K562 (cell line): ENCODE data around the gene ZNF92. TPM values are rescaled to one million over a fixed set of nuclear protein-coding genes. Genes with fewer than 3 reads are reported as not detected.

Experiments
- ASH1L ChIP-seq: fragments of 450-650 bp; IDR thresholded peaks from 2 replicates; pipeline ENCODE4 v1.6.1; 2018; ENCODE audit warnings: borderline replicate concordance, mild to moderate bottlenecking, low read depth; ENCODE audit not compliant: partially characterized antibody
- GATA2 ChIP-seq: sonication (generic); formaldehyde crosslinking; IDR thresholded peaks from 2 replicates; pipeline ENCODE4 v1.4.0; 2020; ENCODE audit warnings: mild to moderate bottlenecking, missing genetic modification reagents
- HDAC1 ChIP-seq, 2 experiments: fragments of 450-650 bp; IDR thresholded peaks; 2 replicates each; pipeline ENCODE4 v1.6.1; 2016 to 2017; ENCODE audit warnings: inconsistent platforms in 1 of 2, mild to moderate bottlenecking in 1 of 2, moderate library complexity in 1 of 2
- MTA1 ChIP-seq: fragments of 450-650 bp; IDR thresholded peaks from 2 replicates; pipeline ENCODE4 v1.6.1; 2017; ENCODE audit warnings: borderline replicate concordance
- NFRKB ChIP-seq: fragments of 450-650 bp; IDR thresholded peaks from 2 replicates; pipeline ENCODE4 v1.6.1; 2016; ENCODE audit warnings: low read depth
- PHB ChIP-seq: fragments of 250-450 bp; sonication (Bioruptor Pico); IDR thresholded peaks from 2 replicates; pipeline ENCODE4 v1.5.0; 2021
- POLR3G ChIP-seq: IDR thresholded peaks from 2 replicates; pipeline ENCODE4 v1.6.1; 2011; ENCODE audit not compliant: insufficient read length, insufficient replicate concordance; ENCODE audit errors: extremely low read depth
- RBM39 ChIP-seq: fragments of 200-400 bp; formaldehyde crosslinking; optimal IDR thresholded peaks from 2 replicates; pipeline ENCODE3; 2018; ENCODE audit warnings: low read depth, low read length
- RUNX1 ChIP-seq: sonication (generic); IDR thresholded peaks from 2 replicates; pipeline ENCODE4 v1.6.1; 2016; ENCODE audit warnings: antibody characterized with exemption, low read depth
- SMARCA5 ChIP-seq: fragments of 450-650 bp; IDR thresholded peaks from 2 replicates; pipeline ENCODE4 v1.6.1; 2016
- TEAD4 ChIP-seq, 2 experiments: sonication (generic) in 1 of 2; formaldehyde crosslinking in 1 of 2; IDR thresholded peaks; 2 replicates each; pipeline versions ENCODE4 v1.6.1 to v1.8.0; 2012 to 2022; ENCODE audit warnings: borderline replicate concordance in 1 of 2, inconsistent platforms in 1 of 2, low read length in 1 of 2, mild to moderate bottlenecking in 1 of 2, missing genetic modification reagents in 1 of 2
- ZC3H4 ChIP-seq: sonication (generic); formaldehyde crosslinking; IDR thresholded peaks from 2 replicates; pipeline ENCODE4 v1.9.0; 2021; ENCODE audit warnings: missing genetic modification reagents, borderline replicate concordance
- ZNF239 ChIP-seq: fragments of 250-450 bp; sonication (Bioruptor Pico); IDR thresholded peaks from 2 replicates; pipeline ENCODE4 v1.4.0; 2020; ENCODE audit warnings: mild to moderate bottlenecking
- ZNF324 ChIP-seq: fragments of 250-450 bp; sonication (Bioruptor Pico); IDR thresholded peaks from 2 replicates; pipeline ENCODE4 v1.4.0; 2020; ENCODE audit warnings: mild to moderate bottlenecking
- ZNF444 ChIP-seq: fragments of 250-450 bp; sonication (Bioruptor Pico); IDR thresholded peaks from 2 replicates; pipeline ENCODE4 v1.4.0; 2020; ENCODE audit warnings: mild to moderate bottlenecking, moderate library complexity
- polyA plus RNA-seq, 8 experiments: library from polyadenylated mRNA; depleted of rRNA in 4 of 8; stranded (reverse) in 5 of 8; unstranded in 3 of 8; fragments of >200 nt; fragmentation: Nextera tagmentation in 2 of 8; fragmentation: Illumina TruSeq in 1 of 8; extraction: Ambion mirVana in 2 of 8; extraction: Trizol in 1 of 8; gene quantifications; 2 replicates each; pipeline versions ENCODE4 v1.2.1 to v1.2.3, GENCODE V29; 2011 to 2014; ENCODE audit warnings: inconsistent platforms in 1 of 8, missing spikeins in 1 of 8
- total RNA-seq, 7 experiments: library from RNA; depleted of rRNA in 6 of 7; stranded (reverse); fragments of >200 nt in 6 of 7; fragmentation: Illumina TruSeq in 2 of 7; extraction: Trizol in 2 of 7; gene quantifications; 2 replicates each; pipeline versions ENCODE4 v1.2.1 to v1.2.3, GENCODE V29; 2011 to 2021; ENCODE audit warnings: low replicate concordance in 1 of 7
- TF ChIP-seq, protein P1 (sequence below): fragments of 450-650 bp; formaldehyde crosslinking; IDR thresholded peaks from 2 replicates; pipeline ENCODE4 v1.4.0; 2020; ENCODE audit warnings: mild to moderate bottlenecking, moderate library complexity
- TF ChIP-seq, protein P2 (sequence below): fragments of 450-650 bp; IDR thresholded peaks from 2 replicates; pipeline ENCODE4 v1.6.1; 2017; ENCODE audit warnings: mild to moderate bottlenecking, moderate library complexity
- TF ChIP-seq, protein P3 (sequence below): fragments of 250-450 bp; sonication (Bioruptor Pico); IDR thresholded peaks from 2 replicates; pipeline ENCODE4 v1.6.1; 2021; ENCODE audit warnings: mild to moderate bottlenecking
- TF ChIP-seq, protein P4 (sequence below): fragments of 250-450 bp; sonication (Bioruptor Pico); IDR thresholded peaks from 2 replicates; pipeline ENCODE4 v1.5.0; 2022; ENCODE audit warnings: mild to moderate bottlenecking

The ZNF92 gene
- total and polyA plus RNA-seq, 9 of the 15 experiments (the other 6 are each of a cell fraction or from before 2014, with no cell fraction given) = 8.9 to 29.4 (median 12.5) TPM

DNA sequence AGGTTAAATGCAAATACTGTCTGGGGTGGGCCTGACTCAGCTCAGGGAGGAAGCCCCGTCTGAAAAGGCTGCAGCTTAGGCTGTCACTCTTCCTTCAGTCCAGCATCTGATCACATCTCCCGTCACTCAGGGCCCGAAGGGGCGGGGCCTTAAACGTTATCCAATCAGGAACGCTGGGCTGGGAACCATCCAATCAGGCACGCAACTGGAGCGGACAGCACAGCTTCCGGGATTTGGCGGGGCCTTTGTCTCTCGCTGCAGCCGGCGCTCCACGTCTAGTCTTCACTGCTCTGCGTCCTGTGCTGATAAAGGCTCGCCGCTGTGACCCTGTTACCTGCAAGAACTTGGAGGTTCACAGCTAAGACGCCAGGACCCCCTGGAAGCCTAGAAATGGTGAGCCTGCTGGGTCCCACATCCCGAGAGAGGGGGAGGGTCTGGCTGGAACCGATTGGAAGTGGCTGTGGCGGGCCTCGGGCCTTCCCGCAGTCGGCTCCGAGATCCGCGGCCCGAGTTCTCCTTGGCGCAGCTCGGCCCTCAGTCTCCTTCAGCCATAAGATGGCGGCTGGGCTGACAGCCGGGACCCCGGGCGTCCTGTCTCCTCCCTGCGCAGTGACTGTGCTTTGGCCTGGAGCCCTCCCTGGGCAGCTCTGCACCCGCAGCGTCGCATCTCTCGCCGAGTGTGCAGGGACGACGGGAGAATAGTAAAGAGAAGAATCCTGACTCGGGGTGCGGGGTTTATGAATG is at the start of gene ZNF92 (continued):
- TF ChIP-seq, protein P1, sequence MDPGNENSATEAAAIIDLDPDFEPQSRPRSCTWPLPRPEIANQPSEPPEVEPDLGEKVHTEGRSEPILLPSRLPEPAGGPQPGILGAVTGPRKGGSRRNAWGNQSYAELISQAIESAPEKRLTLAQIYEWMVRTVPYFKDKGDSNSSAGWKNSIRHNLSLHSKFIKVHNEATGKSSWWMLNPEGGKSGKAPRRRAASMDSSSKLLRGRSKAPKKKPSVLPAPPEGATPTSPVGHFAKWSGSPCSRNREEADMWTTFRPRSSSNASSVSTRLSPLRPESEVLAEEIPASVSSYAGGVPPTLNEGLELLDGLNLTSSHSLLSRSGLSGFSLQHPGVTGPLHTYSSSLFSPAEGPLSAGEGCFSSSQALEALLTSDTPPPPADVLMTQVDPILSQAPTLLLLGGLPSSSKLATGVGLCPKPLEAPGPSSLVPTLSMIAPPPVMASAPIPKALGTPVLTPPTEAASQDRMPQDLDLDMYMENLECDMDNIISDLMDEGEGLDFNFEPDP (CRISPR knock-in tag) = no peak
- TF ChIP-seq NFRKB = peak; percentile 89
- no peak for TF ChIP-seq ZNF324
- no peak for TF ChIP-seq POLR3G
- TF ChIP-seq, protein P2, sequence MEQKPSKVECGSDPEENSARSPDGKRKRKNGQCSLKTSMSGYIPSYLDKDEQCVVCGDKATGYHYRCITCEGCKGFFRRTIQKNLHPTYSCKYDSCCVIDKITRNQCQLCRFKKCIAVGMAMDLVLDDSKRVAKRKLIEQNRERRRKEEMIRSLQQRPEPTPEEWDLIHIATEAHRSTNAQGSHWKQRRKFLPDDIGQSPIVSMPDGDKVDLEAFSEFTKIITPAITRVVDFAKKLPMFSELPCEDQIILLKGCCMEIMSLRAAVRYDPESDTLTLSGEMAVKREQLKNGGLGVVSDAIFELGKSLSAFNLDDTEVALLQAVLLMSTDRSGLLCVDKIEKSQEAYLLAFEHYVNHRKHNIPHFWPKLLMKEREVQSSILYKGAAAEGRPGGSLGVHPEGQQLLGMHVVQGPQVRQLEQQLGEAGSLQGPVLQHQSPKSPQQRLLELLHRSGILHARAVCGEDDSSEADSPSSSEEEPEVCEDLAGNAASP = no peak
- TF ChIP-seq HDAC1 (IDR thresholded peaks at IDR 0.05) = peak in 1 of 2 experiments; percentile 91; a peak in 2 of 4 replicates
- TF ChIP-seq GATA2 (CRISPR knock-in tag) = no peak; the same call in none of the 2 replicates
- peak; percentile 56 for TF ChIP-seq TEAD4 (IDR thresholded peaks at IDR 0.05; ENCODE audit: low read length)
- TF ChIP-seq TEAD4 (CRISPR knock-in tag; IDR thresholded peaks at IDR 0.05; ENCODE audit: borderline replicate concordance) = no peak
- no peak for TF ChIP-seq RUNX1
- TF ChIP-seq, protein P3, sequence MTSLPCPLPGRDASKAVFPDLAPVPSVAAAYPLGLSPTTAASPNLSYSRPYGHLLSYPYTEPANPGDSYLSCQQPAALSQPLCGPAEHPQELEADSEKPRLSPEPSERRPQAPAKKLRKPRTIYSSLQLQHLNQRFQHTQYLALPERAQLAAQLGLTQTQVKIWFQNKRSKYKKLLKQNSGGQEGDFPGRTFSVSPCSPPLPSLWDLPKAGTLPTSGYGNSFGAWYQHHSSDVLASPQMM (CRISPR knock-in tag) = no peak
- TF ChIP-seq ZNF444 = no peak
- peak; percentile 92 for TF ChIP-seq ASH1L
- TF ChIP-seq ZNF239 (CRISPR knock-in tag) = no peak
- TF ChIP-seq ZC3H4 (CRISPR knock-in tag) = no peak
- TF ChIP-seq RBM39 = peak; percentile 91
- TF ChIP-seq SMARCA5 = no peak
- TF ChIP-seq, protein P4, sequence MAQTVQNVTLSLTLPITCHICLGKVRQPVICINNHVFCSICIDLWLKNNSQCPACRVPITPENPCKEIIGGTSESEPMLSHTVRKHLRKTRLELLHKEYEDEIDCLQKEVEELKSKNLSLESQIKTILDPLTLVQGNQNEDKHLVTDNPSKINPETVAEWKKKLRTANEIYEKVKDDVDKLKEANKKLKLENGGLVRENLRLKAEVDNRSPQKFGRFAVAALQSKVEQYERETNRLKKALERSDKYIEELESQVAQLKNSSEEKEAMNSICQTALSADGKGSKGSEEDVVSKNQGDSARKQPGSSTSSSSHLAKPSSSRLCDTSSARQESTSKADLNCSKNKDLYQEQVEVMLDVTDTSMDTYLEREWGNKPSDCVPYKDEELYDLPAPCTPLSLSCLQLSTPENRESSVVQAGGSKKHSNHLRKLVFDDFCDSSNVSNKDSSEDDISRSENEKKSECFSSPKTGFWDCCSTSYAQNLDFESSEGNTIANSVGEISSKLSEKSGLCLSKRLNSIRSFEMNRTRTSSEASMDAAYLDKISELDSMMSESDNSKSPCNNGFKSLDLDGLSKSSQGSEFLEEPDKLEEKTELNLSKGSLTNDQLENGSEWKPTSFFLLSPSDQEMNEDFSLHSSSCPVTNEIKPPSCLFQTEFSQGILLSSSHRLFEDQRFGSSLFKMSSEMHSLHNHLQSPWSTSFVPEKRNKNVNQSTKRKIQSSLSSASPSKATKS (CRISPR knock-in tag) = no peak
- no peak for TF ChIP-seq PHB (CRISPR knock-in tag)
- 0 out of 2 replicates have a peak, but pooled peaks have one; percentile 16 for TF ChIP-seq MTA1
